Peyer's patch (tissue), 4 donors: ENCODE results near the gene CYTIP.

ENCODE experiments used
- CTCF ChIP-seq, 6 experiments: fragments of 450-650 bp in 4 of 6; fragments of 200-600 bp in 2 of 6; sonication (generic) in 1 of 6; IDR thresholded peaks; one replicate each; pipeline ENCODE4 v1.5.1; 2017 to 2019; ENCODE audit warnings: antibody characterized with exemption in 6 of 6, mild to moderate bottlenecking in 3 of 6, moderate library complexity in 1 of 6
- POLR2A ChIP-seq, 2 donors: fragments of 450-650 bp; IDR thresholded peaks; one replicate each; pipeline ENCODE4 v1.5.1; 2017; ENCODE audit warnings: antibody characterized with exemption in 2 of 2, mild to moderate bottlenecking in 2 of 2, moderate library complexity in 2 of 2

GRCh38 chr2:157460897-157461296 is 17.0 kb upstream of the CYTIP start:
- no peak for TF ChIP-seq CTCF (IDR thresholded peaks at IDR 0.05)
- TF ChIP-seq POLR2A (IDR thresholded peaks at IDR 0.05): no peak
